NAMALWA (cell line): ENCODE data around the gene FABP1.

Experiments
- DNase-seq: peaks from one replicate; pipeline ENCODE4 v3.0.0-alpha.2; 2015; ENCODE audit warnings: low spot score

The FABP1 gene

GRCh38 chr2:88127888-88128653, at the start of gene FABP1:
Gene FABP1, minus strand, starts transcription at chr2:88128062. Its CDS starts 45 bp downstream, at chr2:88128017.
- DNase-seq, result no peak

DNA sequence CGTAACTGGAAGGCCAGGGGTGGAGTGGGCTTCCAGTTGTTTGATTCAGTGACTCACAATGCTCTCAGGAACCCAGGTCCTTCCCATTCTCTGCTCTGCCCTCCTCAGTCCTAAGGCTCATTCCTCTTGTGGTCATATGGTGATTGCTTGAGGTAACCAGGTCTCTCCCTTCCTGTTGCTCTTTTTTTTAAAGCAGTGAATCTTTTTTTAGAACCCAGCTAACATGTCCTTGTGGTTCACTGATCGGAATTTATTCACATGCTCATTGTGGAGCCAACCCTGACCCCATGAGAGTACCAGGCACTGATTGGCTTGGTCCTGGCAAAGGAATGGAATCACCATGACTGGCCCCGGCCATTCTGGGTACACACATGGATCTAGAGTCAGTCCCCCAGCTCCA, 49.7 kb upstream of the FABP1 start:
- DNase-seq, result no peak

DNA sequence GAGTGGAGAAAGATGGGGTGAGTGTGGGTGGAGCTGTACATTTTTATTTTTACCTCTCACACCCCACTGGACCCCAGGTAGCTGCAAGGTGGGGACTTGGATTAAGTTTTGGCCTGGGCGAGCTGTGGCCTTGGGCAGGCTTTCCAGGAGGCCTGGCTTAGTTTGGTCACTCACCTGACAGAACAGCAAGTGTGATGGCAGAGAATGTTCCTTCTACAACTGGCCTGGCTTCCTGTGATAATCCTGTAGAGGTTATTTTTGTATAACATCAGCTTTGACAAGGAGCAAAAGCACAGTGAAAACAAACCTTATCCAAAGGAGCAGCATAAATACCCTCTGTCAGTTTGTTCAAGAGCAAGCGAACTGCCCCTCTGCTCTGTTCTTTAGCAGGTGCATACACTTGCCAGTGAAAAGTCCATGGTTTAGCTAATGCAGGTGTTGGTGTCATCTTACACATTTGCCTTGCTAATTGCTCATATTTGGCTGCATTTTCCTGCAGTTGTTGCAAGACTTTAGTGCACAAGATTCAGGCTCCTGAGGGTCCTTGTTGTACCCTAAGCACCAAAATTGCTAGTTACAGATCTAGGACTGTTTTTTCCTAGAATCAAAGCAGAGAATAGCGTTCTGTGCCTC, 48.6 kb upstream of the FABP1 start:
- no peak for DNase-seq

- DNase-seq, result no peak
Observed at GRCh38 chr2:88172882-88173281, 45.0 kb upstream of the FABP1 start.

- no peak for DNase-seq
Observed at GRCh38 chr2:88171966-88172365, 44.1 kb upstream of the FABP1 start.

DNA sequence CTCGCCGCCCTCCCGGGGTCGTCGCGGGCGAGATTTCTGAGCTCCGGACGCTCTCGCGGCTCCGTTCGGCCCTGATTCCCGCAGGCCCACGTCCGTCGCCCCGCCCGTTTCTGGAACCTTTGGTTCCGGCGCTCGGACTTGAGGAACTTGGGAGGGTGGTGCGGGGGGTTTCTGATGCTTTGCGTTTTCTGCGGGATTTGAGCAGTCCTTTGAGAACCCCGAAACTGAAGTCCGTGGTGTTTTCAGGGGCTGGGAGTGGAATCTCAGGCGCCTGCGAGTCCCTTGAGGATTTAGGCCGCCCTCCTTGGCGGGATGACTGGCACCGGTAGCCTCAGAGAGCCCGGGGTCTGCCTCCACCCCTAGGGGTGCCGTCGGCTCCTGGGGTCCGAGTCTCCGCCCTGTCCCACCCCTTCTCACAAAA, 42.6 kb upstream of the FABP1 start:
- DNase-seq, result no peak

GRCh38 chr2:88168386-88168785, 40.5 kb upstream of the FABP1 start:
- no peak for DNase-seq

- DNase-seq, result no peak
Observed at GRCh38 chr2:88167740-88168139, 39.9 kb upstream of the FABP1 start.

DNA sequence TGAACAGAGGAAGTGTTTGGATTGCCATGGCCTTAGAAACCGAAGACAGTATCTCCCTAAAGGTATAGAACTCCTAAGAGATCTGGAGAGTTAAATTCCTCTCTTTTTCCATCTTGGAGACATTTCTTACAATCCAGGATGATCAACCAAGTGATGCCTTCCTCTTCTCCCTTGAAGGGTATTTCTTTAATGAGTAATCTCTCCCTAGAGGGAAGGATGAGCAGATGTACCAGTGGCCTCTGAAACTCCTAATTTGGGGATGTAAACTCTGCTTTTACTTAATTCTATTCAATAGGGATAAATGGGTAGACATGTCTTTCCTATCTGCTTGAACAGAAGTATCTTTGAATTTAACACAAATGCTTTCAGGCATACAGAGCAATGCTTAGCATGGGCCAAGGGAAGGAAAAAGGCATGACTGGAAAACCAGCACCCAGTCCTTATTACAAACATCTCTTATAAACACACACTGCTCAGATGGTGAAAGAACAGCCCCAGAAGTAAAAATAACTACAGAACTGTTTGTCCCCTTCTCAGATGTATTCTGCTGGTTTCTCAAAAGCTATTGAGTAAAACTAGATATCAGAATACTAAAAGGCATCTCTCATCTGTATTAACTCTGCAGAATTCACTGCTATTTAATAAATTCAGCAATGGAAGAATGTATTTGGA, 37.6 kb upstream of the FABP1 start:
- no peak for DNase-seq

GRCh38 chr2:88161446-88162244, 33.8 kb upstream of the FABP1 start:
- no peak for DNase-seq

GRCh38 chr2:88160517-88160916, 32.7 kb upstream of the FABP1 start:
- no peak for DNase-seq

GRCh38 chr2:88159955-88160415, 32.1 kb upstream of the FABP1 start:
- DNase-seq, result peak; percentile 77

GRCh38 chr2:88159481-88159880, 31.6 kb upstream of the FABP1 start:
- DNase-seq, result no peak

DNA sequence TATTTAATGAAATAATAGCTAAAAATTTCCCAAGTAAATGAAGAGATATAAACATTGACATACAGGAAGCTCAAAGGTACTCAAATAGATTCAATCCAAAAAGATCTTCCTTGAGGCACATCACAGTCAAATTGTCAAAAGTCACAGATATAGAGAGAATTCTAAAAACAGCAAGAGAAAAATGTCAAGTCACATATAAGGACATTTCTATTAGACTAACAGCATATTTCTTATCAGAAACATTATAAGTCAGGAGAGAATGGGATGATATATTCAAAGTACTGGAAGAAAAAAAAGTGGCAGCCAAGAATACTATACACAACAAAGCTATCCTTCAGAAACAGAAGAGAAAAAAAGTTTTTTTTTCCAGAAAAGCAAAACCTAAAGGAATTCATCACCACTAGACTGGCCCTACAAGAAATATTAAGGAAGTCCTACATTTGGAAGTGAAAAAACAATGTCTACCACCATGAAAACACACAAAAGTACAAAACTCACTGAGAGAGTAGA, 21.1 kb upstream of the FABP1 start:
- no peak for DNase-seq

- no peak for DNase-seq
Observed at GRCh38 chr2:88147145-88147544, 19.3 kb upstream of the FABP1 start.

GRCh38 chr2:88146590-88146989, 18.7 kb upstream of the FABP1 start:
- DNase-seq, result no peak

- no peak for DNase-seq
Observed at GRCh38 chr2:88144914-88145497, 17.1 kb upstream of the FABP1 start.

GRCh38 chr2:88144271-88144670, 16.4 kb upstream of the FABP1 start:
- DNase-seq, result no peak

DNA sequence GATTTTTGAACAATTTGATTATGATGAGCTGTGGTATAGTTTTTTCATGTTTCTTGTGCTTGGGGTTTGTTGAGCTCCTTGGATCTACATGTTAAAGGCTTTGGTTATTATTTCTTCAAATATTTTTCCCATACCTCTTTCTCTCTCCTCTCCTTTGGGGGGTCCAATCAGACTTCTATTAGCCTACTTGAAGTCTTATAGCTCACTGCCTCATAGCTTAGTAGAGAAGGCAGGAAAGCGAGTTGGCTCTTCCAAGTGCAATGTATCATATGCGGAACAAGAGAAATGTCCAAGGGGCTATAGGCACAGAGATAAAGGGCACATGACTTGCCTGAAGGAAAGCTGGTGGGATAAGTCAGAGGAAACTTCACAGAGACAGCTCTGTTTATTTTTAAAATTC, 14.1 kb upstream of the FABP1 start:
- no peak for DNase-seq

- DNase-seq, result no peak
Observed at GRCh38 chr2:88139804-88140203, 11.9 kb upstream of the FABP1 start.

DNA sequence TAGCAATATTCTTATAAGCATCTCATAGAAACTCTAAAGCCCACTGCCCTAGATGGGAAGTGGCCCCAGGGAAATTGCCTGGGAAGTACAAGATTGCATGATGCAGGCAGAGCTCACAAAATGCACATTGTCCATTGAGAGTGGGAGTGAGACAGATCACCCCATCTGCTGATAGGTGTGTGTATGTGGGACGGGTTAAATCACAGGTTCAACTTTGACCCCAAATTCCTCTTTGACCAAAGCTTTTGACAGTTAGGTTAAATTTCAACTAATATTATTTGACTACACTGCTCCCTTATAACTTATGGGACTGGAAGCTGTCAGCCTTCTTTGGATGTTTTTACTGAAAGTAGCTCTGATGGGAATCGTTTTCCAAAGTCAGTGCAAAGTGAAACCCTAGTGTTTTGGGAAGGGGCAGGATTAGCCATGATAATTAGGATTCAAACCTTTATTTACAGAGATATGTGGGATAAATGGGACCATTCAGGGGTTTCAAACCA, 11.4 kb upstream of the FABP1 start:
- DNase-seq, result no peak
